HG03354 (cell line): Measurements from ENCODE around the gene AOC3.
"Not testable (repeated sequence)": the region's sequence is repeated elsewhere in the genome, so short reads cannot be mapped to it uniquely, and the experiment has no call there.

Experiments
- ATAC-seq: cut with Tn5 transposase; IDR thresholded peaks from one replicate; pipeline ENCODE4 v1.9.1; 2021; ENCODE audit warnings: mild to moderate bottlenecking; ENCODE audit not compliant: unreplicated experiment, poor library complexity, severe bottlenecking

The AOC3 gene

GRCh38 chr17:42883802-42884558 lies 33.0 kb downstream of the AOC3 start:
- no peak for ATAC-seq

DNA sequence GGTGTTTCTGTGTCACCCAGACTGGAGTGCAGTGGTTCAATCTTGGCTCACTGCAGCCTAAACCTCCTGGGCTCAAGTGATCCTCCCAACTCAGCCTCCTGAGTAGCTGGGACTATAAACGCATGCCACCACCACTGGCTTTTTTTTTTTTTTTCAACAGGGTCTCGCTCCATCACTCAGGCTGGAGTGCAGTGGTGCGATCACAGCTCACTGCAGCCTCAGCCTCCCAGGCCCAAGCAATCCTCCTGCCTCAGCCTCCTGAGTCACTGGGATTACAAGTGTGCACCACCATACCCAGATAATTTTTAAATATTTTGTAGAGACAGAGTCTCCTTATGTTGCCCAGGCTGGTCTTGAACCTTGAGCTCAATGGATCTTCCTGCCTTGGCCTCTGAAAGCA lies 34.8 kb downstream of the AOC3 start:
- not testable (repeated sequence) for ATAC-seq

- no peak for ATAC-seq
Observed at GRCh38 chr17:42886283-42887176, 35.5 kb downstream of the AOC3 start.

DNA sequence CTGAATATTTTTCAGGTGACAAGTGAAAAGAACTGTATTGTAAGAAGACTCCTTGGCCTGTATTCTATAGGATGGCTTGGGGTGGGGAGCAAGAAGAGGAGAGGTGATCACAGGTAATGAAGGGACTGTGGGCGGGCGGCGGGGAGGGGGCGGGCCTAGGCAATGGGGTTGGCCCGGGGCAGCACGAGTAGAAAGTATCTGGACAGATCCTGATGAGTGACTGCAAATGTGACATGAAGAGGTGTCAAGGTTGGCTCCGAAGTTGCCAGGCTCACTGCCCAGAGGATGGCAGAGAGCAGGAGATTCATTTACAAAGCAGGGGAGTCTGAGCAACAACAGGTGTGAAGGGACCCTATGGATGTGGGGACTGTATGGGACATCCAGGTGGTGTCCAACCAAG lies 38.8 kb downstream of the AOC3 start:
- no peak for ATAC-seq

- ATAC-seq, result no peak
Observed at GRCh38 chr17:42891539-42892152, 40.6 kb downstream of the AOC3 start.

GRCh38 chr17:42893359-42893758 lies 42.4 kb downstream of the AOC3 start:
- ATAC-seq, result no peak

- no peak for ATAC-seq
Observed at GRCh38 chr17:42894283-42895184, 43.5 kb downstream of the AOC3 start.

GRCh38 chr17:42895185-42895555 lies 44.2 kb downstream of the AOC3 start:
- ATAC-seq, result no peak

DNA sequence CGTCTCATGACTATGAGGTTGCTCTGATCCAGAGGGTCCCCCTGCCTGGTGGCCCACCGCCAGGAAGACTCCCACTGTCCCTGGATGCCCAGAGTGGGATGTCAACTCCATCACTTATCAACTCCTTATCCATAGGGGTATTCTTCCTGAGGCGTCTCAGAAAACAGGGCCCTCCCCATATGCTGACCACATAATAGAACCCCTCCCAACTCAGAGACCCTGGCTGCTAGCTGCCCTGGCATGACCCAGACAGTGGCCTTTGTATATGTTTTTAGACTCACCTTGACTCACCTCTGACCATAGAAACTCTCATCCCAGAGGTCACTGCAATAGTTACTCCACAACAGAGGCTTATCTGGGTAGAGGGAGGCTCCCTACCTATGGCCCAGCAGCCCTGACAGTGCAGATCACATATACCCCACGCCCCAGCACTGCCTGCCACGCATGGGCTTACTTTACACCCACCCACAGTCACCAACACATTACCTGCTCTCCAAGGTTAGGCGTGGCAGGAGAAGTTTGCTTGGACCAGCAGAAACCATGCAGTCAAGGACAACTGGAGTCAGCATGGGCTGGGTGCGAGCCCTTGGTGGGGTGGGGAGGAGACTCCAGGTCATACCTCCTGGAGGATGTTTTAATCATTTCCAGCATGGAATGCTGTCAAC lies 47.3 kb downstream of the AOC3 start:
- no peak for ATAC-seq

DNA sequence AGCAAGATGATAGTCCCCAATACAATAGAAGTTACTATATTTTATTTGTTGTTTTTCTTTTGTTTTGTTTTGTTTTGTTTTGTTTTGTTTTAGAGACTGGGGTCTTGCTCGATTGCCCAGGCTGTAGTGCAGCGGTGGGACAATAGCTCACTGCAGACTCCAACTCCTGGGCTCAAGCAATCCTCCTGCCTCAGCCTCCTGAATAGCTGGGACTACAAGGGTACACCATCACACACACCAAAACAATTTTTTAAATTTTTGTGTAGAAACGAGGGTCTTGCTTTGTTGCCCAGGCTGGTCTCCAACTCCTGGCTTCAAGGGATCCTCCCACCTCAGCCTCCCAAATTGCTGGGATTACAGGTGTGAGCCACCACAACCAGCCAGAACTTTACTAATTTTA lies 49.0 kb downstream of the AOC3 start:
- ATAC-seq, result not testable (repeated sequence)

DNA sequence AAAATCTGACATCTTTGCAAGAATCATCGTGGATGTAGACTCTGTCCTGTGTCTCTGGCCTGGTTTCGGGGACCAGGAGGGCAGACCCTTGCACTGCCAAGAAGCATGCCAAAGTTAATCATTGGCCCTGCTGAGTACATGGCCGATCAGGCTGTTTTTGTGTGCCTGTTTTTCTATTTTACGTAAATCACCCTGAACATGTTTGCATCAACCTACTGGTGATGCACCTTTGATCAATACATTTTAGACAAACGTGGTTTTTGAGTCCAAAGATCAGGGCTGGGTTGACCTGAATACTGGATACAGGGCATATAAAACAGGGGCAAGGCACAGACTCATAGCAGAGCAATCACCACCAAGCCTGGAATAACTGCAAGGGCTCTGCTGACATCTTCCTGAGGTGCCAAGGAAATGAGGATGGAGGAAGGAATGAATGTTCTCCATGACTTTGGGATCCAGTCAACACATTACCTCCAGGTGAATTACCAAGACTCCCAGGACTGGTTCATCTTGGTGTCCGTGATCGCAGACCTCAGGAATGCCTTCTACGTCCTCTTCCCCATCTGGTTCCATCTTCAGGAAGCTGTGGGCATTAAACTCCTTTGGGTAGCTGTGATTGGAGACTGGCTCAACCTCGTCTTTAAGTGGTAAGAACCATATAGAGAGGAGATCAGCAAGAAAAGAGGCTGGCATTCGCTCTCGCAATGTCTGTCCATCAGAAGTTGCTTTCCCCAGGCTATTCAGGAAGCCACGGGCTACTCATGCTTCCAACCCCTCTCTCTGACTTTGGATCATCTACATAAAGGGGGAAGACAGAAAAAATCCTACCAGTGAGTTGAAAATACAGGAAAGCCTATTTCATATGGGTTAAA lies 49.7 kb downstream of the AOC3 start, which contains the start of gene G6PC1:
TSS of gene G6PC1 (plus strand) at position 340 of the 872 bp plus-strand sequence. CDS start at position 418, 78 bp downstream.
- no peak for ATAC-seq

GRCh38 chr17:42901535-42902229 lies 50.7 kb downstream of the AOC3 start:
- no peak for ATAC-seq

DNA sequence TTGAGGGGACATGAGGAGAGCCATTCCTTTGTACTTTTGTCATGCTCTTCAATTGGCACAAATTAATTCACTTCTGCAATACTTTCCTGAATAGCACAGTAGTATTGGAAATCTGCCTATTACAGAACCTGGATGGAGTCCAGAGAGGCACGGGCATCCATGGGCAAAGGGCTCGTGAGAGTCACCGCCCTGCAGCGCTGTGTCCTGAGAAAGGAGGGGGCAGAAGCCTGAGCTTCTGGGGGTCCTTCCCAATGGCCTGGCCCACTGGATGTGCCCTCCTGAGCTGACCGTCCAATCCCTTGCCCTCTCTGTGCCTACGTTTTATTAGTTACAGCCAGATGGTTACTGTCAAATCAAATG lies 53.1 kb downstream of the AOC3 start:
- ATAC-seq, result no peak

GRCh38 chr17:42906772-42907446 lies 55.9 kb downstream of the AOC3 start:
- ATAC-seq, result no peak
